Measurements from ENCODE around the gene KMT2E. TPM values are rescaled to one million over a fixed set of nuclear protein-coding genes. Genes with fewer than 3 reads are reported as not detected.

KMT2E gene
- total and polyA plus RNA-seq, 2 donors (not counting 1 experiment from before 2014, with no cell fraction given) = 32.4 to 328 TPM

DNA sequence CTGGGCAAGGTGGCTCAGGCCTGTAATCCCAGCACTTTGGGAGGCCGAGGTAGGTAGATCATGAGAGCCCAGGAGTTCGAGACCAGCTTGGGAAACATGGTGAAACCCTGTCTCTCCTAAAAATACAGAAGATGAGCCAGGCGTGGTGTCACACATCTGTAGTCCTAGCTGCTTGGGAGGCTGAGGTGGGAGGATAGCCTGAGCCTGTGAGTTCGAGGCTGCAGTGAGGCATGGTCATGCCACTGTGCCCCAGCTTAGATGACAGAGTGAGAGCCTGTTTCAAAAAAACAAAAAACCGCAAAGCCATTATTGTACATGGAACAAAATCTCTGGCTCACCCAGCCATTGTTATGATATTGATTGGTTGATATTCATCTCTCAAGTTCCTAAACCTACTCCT lies 53.7 kb downstream of the KMT2E start:
- TF ChIP-seq, protein P1, sequence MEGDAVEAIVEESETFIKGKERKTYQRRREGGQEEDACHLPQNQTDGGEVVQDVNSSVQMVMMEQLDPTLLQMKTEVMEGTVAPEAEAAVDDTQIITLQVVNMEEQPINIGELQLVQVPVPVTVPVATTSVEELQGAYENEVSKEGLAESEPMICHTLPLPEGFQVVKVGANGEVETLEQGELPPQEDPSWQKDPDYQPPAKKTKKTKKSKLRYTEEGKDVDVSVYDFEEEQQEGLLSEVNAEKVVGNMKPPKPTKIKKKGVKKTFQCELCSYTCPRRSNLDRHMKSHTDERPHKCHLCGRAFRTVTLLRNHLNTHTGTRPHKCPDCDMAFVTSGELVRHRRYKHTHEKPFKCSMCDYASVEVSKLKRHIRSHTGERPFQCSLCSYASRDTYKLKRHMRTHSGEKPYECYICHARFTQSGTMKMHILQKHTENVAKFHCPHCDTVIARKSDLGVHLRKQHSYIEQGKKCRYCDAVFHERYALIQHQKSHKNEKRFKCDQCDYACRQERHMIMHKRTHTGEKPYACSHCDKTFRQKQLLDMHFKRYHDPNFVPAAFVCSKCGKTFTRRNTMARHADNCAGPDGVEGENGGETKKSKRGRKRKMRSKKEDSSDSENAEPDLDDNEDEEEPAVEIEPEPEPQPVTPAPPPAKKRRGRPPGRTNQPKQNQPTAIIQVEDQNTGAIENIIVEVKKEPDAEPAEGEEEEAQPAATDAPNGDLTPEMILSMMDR (IDR thresholded peaks at IDR 0.05) = no peak
- no peak for TF ChIP-seq EZH2 (IDR thresholded peaks at IDR 0.05; ENCODE audit: borderline replicate concordance, insufficient read depth, low read depth, low read length, poor library complexity, severe bottlenecking)
- Mint-ChIP-seq H3K9me3 (ENCODE audit: insufficient read depth) (no peaks in the 10 kb centered on the region), H3K27ac (no peak overlapping the region), H3K4me1 (peaks cover 3% of the 10 kb centered on the region), H3K27me3 (no peaks in the 10 kb centered on the region), H3K4me3 (no peak overlapping the region)
- ChIA-PET CTCF (interaction anchor here (0.6 to 2.5 kb wide), 4 partner anchors 31 to 214 kb away, joined by 3 to 7 read pairs (median 3); no protein-coding TSS in a partner anchor), POLR2A (no interaction called here)
- no peaks in the 10 kb centered on the region for H3K4me1 ChIP-seq (ENCODE audit: control insufficient read depth in 2 of 2, insufficient read depth in 2 of 2, low read length in 2 of 2)
- no peak for DNase-seq
- ATAC-seq (ENCODE audit: low read depth) = no peak
- no peak overlapping the region for H3K27ac ChIP-seq (ENCODE audit: low read length in 2 of 2)
- intact Hi-C loops (cut with micrococcal nuclease) = no loop called here
- H4K20me1 ChIP-seq (ENCODE audit: control insufficient read depth, insufficient read depth, low read length, poor library complexity, severe bottlenecking) = peaks cover 36% of the 10 kb centered on the region
- no peak overlapping the region for H3K9ac ChIP-seq (ENCODE audit: low read length)
- peaks cover 72% of the 10 kb centered on the region for H3K79me2 ChIP-seq (ENCODE audit: control insufficient read depth, insufficient read depth, low read length)
- no peak overlapping the region for H2AFZ ChIP-seq (ENCODE audit: insufficient read depth, low read depth, low read length, poor library complexity, severe bottlenecking)
- H3K4me2 ChIP-seq (replicated peaks; ENCODE audit: low read depth, low read length, poor library complexity, severe bottlenecking) = no peak overlapping the region
- no peaks in the 10 kb centered on the region for H3K9me3 ChIP-seq (ENCODE audit: control extremely low read depth in 1 of 3, control insufficient read depth in 2 of 3, insufficient read depth in 1 of 3, low read length in 2 of 3)
- H3K4me3 ChIP-seq (ENCODE audit: control extremely low read depth in 1 of 5, extremely low read depth in 1 of 5, insufficient read depth in 1 of 5, low read depth in 2 of 5, low read length in 4 of 5) = no peak overlapping the region
- H3K36me3 ChIP-seq (replicated peaks in 1 of 2; ENCODE audit: control extremely low read depth in 1 of 2, control insufficient read depth in 1 of 2, extremely low read depth in 1 of 2, insufficient read depth in 2 of 2, low read length in 1 of 2) = peaks cover 16 to 87% of the 10 kb centered on the region in 2 experiments
- H3K27me3 ChIP-seq (replicated peaks in 1 of 4; ENCODE audit: control extremely low read depth in 1 of 4, control insufficient read depth in 3 of 4, insufficient read depth in 4 of 4, low read length in 3 of 4) = no peaks in the 10 kb centered on the region
- WGBS (ENCODE audit: insufficient coverage) = 96% methylated on average over 4 of the region's 5 CpGs

DNA sequence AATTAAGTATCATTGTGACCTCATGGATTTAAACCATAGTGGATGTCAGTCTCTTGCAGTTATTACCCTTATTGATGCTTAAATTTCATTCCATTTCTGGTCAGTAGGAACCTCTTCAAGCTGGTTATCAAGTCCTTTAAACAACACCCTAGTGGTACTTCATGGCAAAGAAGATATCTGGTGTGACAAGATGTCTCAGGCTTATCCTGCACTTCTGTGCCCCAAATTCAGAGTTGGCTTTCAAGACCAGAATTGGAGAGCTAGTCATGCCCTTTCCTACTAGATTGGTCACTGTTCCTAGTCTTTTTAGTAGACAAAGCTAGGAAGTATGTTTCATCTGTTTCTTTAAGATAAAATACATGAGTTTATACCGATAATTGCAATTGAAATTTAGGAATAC lies 54.9 kb downstream of the KMT2E start:
- H3K9me3 ChIP-seq (ENCODE audit: control extremely low read depth in 1 of 3, control insufficient read depth in 2 of 3, insufficient read depth in 1 of 3, low read length in 2 of 3) = no peaks in the 10 kb centered on the region
- CTCF ChIA-PET = interaction anchor here (0.7 to 2.5 kb wide), 2 partner anchors 81 to 146 kb away, joined by 3 to 7 read pairs; no protein-coding TSS in a partner anchor
- no CpG with 5 or more reads among the region's 1 CpG for WGBS (ENCODE audit: insufficient coverage)
- no peaks in the 10 kb centered on the region for H3K4me1 ChIP-seq (ENCODE audit: control insufficient read depth in 2 of 2, insufficient read depth in 2 of 2, low read length in 2 of 2)
- no peak overlapping the region for H3K27ac Mint-ChIP-seq
- no peak overlapping the region for H3K4me2 ChIP-seq (replicated peaks; ENCODE audit: low read depth, low read length, poor library complexity, severe bottlenecking)
- no peak overlapping the region for H3K4me3 ChIP-seq (ENCODE audit: control extremely low read depth in 1 of 5, extremely low read depth in 1 of 5, insufficient read depth in 1 of 5, low read depth in 2 of 5, low read length in 4 of 5)
- peaks cover 14 to 84% of the 10 kb centered on the region in 2 experiments for H3K36me3 ChIP-seq (replicated peaks in 1 of 2; ENCODE audit: control extremely low read depth in 1 of 2, control insufficient read depth in 1 of 2, extremely low read depth in 1 of 2, insufficient read depth in 2 of 2, low read length in 1 of 2)
- H3K79me2 ChIP-seq (ENCODE audit: control insufficient read depth, insufficient read depth, low read length) = peaks cover 61% of the 10 kb centered on the region
- POLR2A ChIA-PET = interaction anchor here (0.7 kb wide), 1 partner anchor 54 kb away, joined by 11 read pairs; no protein-coding TSS in a partner anchor
- peaks cover 31% of the 10 kb centered on the region for H4K20me1 ChIP-seq (ENCODE audit: control insufficient read depth, insufficient read depth, low read length, poor library complexity, severe bottlenecking)
- no peaks in the 10 kb centered on the region for H3K9me3 Mint-ChIP-seq (ENCODE audit: insufficient read depth)
- no peak overlapping the region for H2AFZ ChIP-seq (ENCODE audit: insufficient read depth, low read depth, low read length, poor library complexity, severe bottlenecking)
- no peak overlapping the region for H3K9ac ChIP-seq (ENCODE audit: low read length)
- no peaks in the 10 kb centered on the region for H3K27me3 ChIP-seq (replicated peaks in 1 of 4; ENCODE audit: control extremely low read depth in 1 of 4, control insufficient read depth in 3 of 4, insufficient read depth in 4 of 4, low read length in 3 of 4)
- intact Hi-C loops (cut with micrococcal nuclease) = no loop called here
- no peak overlapping the region for H3K4me3 Mint-ChIP-seq
- no peak for DNase-seq
- H3K27ac ChIP-seq (ENCODE audit: low read length in 2 of 2) = no peak overlapping the region
- H3K4me1 Mint-ChIP-seq = peaks cover 3% of the 10 kb centered on the region
- no peak for TF ChIP-seq EZH2 (IDR thresholded peaks at IDR 0.05; ENCODE audit: borderline replicate concordance, insufficient read depth, low read depth, low read length, poor library complexity, severe bottlenecking)
- TF ChIP-seq, protein P1 (IDR thresholded peaks at IDR 0.05) = no peak
- H3K27me3 Mint-ChIP-seq = no peaks in the 10 kb centered on the region
- no peak for ATAC-seq (ENCODE audit: low read depth)
